Measurements from ENCODE around the gene SOX6.

SOX6 gene

DNA sequence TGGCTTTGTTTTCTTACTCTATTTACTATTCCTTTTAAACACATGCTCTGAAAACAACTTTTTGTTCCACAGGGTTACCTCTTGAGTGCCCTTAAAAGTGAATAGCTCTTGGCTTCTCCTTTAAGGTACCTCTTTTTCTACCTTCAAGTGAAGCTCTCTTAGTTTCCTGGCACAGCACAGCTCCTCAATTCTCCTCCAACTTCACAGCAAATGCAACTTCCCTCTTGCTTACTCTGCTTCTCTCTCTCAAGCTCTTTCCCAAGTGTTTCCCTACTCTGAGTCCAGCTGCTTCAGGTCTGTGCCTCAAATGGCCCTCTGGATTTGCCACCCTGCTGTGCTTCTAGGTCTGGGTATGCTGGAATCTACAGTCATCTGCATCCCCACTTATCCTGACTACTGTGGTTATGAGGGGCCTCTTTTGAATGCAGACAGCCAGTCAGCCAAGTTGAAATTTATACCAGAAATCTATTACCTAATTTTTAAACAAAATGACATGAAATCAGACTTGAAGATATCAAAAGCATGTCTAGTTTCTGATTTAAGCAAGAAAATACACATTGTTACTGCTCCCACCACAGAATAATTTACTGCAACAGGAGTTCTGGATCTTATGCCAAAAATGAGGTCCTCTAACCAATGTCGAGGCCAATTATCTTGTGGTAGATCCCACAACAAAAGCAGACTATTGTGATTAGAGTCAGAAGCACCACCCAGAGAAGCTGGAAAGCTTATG, 371.1 kb downstream of the SOX6 start:
- no peak for DNase-seq

DNA sequence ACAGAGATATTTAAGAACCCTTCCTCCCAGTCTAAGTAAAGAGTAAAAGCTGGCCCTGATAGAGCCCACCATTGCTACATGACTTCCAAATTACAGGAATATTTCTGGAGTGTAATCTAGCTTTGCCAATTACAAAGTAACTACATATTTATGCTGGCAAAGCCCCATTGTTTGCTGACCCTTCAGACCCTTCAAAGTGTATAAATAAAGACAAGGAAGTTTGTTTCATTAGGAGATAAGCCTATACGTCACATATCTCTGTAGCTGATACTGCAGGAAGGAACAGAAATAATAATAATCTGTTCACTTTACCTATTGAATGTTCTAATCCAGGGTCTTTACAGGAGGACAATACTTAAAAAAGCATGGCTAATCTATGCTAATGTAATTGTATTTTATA, 375.1 kb downstream of the SOX6 start:
- DNase-seq, result no peak

DNA sequence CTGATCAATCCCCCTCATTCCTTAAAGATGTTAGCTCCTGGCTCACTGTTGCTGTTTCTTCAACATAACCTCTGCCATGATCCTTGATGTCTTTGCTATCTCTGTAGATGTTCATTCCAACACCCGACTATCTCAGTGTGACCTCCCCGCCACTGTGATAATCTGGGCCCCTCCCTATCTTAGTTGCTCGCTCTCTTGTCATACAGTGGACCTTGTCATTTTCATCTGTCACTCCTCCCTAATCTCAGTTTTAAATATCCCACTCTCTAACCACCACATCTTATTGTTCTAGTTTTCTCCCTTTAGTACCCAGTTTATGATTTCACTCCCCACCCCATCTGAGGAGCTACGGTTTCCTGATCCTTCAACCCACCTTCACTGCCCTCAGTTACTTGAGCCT, 379.2 kb downstream of the SOX6 start:
- DNase-seq, result no peak

DNA sequence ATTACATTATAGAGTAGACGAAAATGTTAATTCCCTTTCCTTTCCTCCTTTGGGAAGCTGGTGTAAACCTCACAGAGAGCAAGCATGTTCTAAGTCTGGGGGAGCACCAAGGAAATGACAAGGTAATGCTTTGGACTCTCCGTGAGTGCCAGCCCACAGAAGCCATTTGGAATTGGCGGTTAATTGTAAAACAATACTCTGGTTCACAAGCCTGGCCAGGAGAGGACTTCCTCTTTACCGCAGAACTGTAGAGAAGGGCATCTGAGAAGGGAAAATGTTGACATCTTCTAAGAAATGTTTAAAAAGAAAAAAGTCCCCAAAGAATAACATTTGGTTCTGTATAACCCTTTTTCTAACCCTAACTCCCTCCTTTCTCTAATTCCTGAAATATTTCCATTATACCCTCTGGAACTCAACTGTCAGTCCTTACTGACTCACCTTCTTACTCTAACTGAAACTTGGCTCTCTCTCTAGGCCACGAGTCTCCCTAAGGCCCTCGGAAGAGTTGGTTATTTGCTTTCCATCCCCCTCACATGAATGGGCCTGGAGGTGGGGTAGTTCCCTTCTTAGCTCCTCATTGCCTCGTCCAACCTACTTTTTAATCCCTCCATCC, 379.8 kb downstream of the SOX6 start:
- DNase-seq, result no peak

DNA sequence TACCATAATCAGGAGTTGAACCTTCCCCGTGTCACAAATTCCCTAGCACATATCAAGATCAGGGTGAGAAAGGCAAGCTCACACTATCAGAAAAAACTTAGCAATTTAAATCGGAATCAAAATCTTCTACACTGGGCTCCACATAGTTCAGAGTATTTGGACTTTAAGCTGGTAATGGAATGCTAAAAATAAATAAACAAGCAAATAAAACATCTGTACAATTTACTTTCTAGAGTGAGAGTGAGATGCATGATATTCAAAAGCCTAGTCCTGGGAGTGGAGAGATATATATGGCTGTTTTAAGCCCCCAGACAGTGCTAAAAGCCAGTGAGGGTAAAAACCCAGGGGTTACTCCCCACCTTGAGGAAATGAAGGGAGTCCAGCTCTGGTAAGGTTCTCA, 380.6 kb downstream of the SOX6 start:
- DNase-seq, result no peak

DNA sequence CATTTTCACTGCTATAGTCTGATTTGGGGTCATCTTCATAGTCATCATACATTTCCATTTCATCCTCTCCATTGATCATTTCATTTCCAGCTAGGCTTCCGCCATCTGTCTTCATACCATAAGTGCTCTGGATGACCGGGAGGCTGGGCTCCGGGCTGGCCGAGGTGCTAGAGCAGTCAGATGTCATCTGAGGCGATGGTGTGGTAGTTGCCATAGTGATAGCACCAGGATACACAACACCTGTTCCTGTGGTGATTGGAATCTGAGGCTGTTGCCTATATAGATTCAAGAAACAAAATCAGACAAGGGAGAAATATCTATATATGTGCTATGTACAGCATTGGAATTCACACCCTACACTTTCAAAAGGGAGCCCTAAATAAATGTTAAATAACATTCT, 383.5 kb downstream of the SOX6 start:
- DNase-seq, result no peak

DNA sequence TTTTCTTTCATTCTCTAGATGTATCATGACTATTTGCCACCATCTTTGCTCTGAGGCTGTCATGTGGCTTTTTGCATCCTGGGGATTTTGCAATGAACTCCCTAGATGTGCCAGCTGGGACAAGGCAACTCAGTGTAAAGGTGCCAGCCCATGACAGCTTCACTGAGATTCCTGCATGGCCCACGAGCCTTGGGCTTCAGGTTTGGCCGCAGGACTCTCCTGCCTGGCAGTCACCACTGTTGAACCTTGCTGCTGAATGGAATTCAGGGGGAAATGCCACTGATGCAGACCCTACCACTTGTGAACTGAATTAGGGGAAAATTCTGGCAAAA, 385.2 kb downstream of the SOX6 start:
- no peak for DNase-seq

DNA sequence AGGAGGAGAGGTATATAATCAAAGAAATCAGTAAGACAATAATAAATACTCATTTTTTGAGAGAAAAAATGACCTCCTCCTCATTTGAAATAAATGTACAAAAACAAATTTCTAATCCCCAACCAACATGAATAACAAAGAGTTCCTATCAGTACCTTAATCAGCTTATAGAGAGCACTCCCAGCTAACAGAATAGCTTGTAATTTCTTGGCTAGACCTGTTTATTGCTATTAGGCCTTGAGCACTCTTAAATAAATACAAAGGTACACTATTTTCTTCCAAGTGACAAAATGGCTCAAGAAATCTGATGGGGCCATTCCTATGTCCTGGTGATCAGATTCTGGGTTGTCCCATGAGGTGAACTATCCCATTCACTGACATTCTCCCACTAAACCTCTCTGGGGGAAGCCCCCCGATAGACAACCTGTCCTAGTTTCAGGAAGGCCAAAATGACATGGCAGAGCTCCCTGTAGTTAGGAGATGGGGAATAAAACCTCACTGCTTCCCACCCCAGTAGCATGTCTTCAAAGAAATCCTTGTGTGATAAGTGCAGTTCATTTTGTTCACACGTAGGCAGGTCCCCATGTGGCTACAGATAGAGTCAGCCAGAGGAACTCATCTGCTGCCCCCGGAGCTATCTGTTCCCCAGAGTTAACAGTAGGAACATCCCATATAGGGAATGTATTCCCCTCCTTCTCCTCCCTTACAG, 385.7 kb downstream of the SOX6 start:
- DNase-seq, result no peak

DNA sequence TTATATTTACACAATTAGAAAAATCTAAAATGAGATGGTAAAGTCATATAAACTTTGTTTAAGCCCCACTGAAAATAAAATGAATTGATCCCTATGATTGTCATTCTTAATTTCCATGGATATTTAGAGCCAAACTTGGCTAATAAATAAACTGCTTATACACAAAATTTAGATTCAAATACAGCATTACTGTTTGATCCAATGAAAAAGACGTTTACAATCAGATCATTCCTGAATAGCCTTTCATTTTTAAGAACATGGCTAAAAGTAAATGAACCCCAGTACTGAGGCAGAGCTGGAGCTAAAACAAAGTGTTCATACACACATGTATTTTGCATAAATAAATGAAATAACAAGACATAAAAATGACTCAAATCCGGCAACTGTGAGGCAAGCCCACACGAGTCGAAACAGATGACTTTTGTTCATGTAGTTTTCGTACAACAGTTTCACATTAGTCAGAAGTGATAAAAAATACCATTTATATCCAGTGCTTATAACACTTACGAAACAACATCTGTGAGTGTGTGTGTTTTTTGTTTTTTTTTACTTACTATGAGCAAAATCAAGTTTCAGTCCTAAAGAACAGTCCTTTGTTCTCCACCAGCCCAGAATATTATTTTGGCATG, 386.5 kb downstream of the SOX6 start:
- DNase-seq, result no peak

DNA sequence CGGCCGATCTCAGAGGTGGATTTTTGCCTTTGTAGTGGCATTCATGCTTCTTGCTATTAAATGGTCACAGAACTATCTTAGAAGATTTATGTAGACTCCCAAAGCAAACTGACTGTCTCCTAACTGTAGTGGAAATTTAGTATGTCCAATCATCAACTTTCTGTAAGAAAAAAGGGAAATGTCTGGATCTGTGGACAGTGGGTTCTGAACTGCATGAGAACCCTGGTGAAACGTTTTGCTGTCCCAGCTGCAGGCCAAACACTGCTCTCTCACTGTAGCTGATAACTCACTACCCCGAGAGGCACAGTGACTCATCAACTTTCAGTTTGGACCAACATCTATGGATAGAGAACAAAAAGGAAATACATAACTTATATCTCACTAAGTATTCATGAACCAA, 387.1 kb downstream of the SOX6 start:
- DNase-seq, result no peak

DNA sequence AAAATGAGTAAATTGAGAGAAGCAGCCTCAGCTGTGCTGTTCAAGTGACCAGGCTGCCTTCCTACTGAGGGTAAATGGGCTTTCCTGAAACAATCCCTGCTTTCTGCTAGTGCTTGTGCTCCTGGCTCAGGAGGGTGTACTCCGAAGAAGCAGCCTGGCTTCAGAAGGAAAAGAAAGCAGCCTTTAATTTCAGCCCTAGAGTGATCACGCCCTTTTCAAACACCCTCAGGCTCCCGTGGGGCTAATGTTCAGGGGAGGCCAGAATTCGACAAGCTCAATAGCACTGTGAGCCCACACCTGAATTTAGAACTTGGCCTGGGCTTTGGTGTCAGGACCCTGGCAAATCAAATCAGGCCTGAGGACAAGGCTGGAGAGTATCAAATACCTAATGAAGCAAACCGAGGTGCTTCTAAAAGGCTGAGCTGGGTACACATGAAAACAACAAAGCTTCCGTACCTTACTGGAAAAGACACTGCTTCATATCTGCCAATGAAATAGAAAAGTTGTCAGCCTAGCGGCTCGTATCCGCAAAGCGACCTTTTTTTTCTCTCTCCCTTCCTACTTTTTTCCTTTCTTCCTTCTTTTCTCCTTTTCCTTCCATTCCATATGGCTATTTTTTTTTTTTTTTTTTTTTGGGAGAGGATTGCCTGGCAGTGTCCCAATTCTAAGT, 387.8 kb downstream of the SOX6 start:
- no peak for DNase-seq

DNA sequence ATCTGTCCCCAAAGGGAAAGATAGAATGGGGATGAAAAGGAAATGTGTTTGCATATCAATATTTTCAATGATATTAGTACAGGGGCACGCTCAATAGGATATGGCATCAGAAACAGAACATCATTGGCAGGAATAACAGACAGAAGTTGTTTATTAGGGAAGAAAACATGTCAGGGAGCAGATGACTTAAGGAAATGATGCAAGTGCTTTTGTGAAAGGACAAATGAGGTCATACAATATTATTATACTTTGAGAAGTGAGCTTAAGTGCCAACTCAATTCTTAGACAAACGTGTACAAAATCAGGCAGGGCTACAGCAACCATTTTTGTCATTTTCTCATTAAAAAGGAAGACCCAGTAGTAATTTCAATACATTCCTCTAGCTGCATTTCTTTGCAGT, 388.4 kb downstream of the SOX6 start:
- no peak for DNase-seq

DNA sequence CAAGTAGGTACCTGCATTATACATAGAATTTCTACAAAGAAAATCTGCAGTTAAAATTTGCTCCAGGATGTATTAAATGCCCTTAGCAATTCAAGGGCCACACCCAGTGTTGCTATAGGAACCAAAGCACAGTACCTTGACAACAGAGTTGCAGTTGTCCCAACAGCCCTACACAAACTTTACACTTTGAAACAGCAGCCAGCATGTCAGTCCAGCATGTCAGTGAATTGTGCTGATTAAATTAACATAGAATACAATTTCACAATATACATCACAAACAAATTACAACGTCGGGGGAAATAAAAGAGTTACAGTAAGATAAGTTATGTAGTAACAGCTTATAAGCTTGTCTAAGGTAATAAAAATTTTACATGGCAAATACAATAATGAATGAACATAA, 389.2 kb downstream of the SOX6 start:
- DNase-seq, result no peak

DNA sequence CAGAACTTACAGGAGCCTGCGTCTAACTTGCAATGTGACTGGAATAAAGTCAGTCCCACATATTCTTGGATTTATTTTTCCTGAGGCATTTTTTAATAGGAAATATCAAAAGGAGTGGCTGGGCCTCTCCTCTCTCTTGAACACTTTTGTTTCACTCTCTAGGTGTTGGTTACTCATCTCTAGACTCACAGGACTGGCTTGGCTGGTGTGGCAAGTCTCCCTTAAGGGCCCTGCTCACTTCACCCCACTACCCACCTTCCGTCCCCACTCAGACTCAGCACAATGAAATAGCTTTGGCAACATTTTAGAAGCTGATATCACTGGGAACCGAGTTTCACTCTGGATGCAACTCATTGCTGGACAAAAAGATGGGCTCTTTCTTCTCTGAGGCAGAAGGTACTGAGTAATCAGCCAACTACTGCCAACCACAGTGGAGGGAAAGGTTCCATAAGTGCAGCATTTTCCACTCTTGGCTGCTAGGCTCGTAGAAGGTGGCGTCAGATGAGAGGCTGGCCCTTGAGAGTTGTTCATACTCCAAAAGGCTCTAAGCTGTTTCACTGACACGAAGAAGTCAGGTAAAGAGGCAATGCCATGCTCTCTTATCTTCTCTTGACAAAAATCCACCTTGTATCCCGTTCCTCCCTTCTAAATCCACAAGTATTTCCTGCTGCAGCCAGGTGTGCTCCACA, 390.6 kb downstream of the SOX6 start:
- no peak for DNase-seq

DNA sequence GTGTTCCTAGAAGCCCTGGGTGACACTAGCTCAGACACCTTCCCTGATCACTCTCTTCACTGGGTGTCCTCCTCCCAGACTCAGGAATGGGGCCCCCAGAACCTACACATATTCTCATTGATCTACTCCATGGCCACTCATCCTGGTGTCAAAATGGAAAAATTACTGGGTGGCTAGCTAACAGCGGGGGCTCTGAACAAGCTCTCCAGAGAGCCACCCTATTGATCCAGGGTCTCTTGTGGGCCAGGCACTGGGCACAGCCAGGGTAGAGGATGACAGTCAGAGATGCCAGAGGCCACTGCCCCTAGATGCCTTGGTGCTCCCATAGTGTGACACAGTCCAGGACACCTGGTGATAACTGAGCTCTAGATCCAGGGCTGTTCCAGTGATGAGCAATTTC, 393.1 kb downstream of the SOX6 start:
- DNase-seq, result no peak

DNA sequence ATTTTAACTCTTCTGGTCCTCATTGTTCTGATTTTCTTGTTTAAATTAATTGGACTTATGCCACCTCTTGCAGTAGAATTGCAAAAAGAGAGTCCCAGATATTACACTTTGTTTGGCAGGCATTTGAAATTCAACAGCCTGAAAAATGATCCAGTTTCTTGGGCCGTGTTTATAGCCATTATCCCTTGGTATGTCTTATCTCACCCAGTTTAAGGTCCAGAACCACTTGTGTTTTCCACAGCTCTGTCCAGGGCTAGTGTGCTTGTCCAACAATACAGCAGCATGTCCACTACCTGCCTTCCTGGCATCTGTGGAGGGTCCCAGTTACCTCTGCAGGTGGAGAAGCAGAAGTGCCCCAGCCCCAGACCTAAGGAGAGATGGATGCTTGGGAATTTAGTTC, 397.4 kb downstream of the SOX6 start:
- no peak for DNase-seq

DNA sequence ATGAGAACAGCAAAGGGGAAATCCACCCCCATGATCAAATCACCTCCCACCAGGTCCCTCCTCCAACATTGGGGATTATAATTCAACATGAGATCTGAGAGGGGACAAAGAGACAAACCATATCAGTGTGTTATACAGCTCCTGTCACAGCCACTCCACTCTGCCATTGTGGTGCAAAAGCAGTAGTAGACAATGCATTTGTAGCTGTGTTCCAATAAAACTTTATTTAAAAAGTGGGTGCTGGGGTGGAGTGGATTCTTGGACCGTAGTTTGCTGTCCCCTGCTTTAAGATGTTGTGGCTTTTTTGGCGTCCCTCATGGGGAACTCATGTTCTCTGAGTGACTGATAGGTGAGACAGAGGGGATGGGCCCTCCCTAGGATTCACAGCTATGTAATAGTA, 399.1 kb downstream of the SOX6 start:
- no peak for DNase-seq

DNA sequence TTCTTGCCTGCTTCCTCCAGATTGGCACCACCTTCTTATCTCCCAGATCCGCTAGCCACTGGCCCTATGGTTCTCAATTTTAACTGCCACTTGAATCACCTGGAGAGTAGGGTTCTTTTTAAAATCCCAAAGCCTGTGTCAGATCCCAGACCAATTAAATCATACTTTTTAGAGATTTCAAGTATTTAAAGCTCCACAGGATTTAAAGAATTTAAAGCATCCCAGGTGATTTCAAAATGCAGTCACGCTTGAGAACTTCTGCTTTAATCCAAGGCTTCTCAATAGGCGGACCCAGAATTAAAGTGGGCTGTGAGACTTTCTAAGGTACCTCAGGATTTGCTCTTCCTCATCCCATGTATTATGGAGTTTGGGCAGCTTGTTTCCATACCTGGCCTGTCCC, 400.0 kb downstream of the SOX6 start:
- no peak for DNase-seq

DNA sequence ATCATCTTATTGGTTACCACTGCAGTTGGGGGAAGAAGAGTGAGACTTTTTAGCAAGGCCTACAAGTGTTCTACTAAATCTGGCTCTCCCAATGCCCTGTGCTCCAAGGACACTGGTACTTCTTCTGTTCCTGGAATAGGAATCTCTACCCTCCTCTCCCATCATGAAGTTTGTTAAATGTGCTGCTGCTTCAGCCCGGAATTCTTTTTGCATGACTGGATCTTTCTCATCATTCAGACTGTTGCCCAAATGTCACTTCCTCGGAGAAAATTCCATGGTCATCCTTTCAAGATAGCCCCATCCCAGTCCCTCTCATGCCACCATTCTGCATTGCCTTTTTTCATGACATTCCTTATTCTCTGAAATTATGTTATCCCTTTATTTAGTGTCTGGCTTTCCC, 400.8 kb downstream of the SOX6 start:
- no peak for DNase-seq

DNA sequence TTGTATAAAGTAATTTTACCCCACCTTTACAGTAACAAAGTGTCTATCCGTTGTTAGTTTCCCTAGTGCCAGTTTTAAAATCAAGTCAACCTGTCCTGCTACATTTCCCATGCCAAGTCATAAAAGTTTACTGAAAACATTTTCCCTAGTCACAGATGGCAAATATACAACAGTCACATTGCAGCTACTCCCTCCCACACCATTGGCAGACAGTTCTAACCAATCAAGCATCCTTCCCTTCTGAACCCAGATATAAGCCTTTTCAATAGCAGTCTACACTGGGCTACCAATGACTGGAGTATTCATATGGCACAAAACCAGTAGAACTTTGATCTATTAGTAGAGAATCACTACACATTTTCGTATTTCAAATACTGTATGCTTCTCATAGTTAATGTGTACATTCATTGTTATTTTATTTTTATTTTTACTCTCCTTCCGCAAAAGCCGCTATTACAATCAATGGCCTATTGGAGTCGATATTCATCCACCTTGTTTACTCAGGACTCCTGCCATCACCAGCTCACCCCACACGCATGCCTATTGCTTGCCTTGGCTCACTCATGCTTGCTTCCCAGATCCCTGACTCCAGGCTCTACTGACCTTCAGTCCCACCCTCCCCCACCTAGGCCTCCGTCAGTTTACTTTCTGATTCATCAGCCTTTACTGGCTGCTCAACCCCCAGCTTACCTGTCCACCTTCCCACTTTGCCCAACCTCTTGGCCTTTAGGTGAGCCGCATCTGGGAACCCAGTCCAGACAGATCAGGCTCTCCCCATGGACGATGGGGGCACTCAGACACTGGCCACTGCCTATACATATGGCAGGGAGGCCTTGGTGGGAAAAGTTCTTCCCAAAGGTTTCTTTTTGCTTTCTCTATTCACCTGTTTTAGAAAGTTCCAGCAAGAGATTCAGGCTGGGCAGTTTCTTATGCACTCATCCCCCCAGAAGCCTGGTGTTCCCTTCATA, 408.4 kb downstream of the SOX6 start:
- no peak for DNase-seq

DNA sequence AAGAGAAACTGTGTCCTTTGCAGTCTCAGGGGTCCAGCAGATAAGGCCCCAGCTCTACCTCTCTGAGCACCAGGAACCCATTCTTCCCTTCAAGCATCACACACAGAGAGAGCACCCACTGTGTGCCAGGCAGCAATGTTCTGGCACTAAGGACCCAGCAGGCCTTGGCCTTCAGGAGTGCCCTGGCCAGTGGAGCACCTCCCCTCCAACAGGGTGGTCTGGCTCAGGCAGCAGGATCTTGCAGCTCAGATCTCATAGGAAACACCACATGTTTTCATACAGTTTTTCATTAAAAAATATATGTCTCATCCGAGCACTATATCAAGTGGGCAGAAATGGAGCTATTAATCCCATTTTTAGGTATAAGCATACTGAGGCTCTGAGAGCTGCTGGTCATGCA, 410.6 kb downstream of the SOX6 start:
- DNase-seq, result no peak

DNA sequence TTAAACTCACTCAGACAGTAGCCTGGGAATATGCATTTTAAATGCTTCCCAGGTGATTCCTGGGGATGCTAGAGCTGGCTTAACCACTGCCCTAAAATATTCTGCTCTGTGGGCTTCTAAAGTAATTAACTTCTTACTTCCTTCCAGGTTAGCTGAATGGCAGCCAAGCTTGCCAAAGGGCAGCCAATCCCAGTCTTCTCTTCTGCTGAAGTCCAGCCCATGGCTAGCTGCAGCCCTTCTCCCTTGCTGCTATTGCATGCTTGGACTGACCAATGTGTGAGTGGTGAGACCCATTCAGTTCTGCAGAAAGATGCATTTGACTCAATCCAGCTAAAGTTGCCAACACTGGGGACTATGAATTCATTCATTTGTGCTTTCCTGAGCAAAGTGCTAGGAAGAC, 411.9 kb downstream of the SOX6 start:
- DNase-seq, result no peak
